Measurements from ENCODE around the gene LRCH3. TPM values are rescaled to one million over a fixed set of nuclear protein-coding genes. Genes with fewer than 3 reads are reported as not detected.

Gene LRCH3
- total RNA-seq, result 50.0 and 57.8 TPM in 2 replicates

- no peaks in the 10 kb centered on the region for H3K9me3 Mint-ChIP-seq
- peaks cover 5% of the 10 kb centered on the region for H3K36me3 Mint-ChIP-seq (ENCODE audit: low read depth)
- peak; percentile 80 for DNase-seq (ENCODE audit: low spot score)
- H3K27me3 Mint-ChIP-seq (ENCODE audit: insufficient read depth), result peaks cover 2% of the 10 kb centered on the region
- H3K4me3 Mint-ChIP-seq, result peak within 1 kb of the TSS; percentile 98
- H3K4me1 Mint-ChIP-seq (ENCODE audit: low read depth), result peaks cover 29% of the 10 kb centered on the region
- peak within 1 kb of the TSS; percentile 98 for H3K27ac Mint-ChIP-seq
- intact Hi-C loops (cut with micrococcal nuclease), result loop anchor here (1.0 to 2.0 kb wide), 3 partner anchors 79 to 493 kb away; partner anchors contain the start of gene DLG1
These were observed at the start of gene LRCH3 for GRCh38 chr3:197791113-197791891. LRCH3 (plus strand) TSS chr3:197791254; CDS start chr3:197791279, 25 bp downstream.

GRCh38 chr3:197742787-197743186, 48.3 kb upstream of the LRCH3 start:
- no peak for DNase-seq (ENCODE audit: low spot score)
- Mint-ChIP-seq H3K4me1 (ENCODE audit: low read depth) (peaks cover under 1% of the 10 kb centered on the region), H3K4me3 (no peak overlapping the region), H3K9me3 (no peaks in the 10 kb centered on the region), H3K27ac (no peak overlapping the region), H3K27me3 (ENCODE audit: insufficient read depth) (peaks cover 14% of the 10 kb centered on the region), H3K36me3 (ENCODE audit: low read depth) (no peaks in the 10 kb centered on the region)
- intact Hi-C loops (cut with micrococcal nuclease), result no loop called here

GRCh38 chr3:197746209-197746608, 44.8 kb upstream of the LRCH3 start:
- Mint-ChIP-seq H3K9me3 (no peaks in the 10 kb centered on the region), H3K27me3 (ENCODE audit: insufficient read depth) (peaks cover 16% of the 10 kb centered on the region), H3K4me3 (no peak overlapping the region), H3K36me3 (ENCODE audit: low read depth) (no peaks in the 10 kb centered on the region), H3K27ac (no peak overlapping the region), H3K4me1 (ENCODE audit: low read depth) (peaks cover 20% of the 10 kb centered on the region)
- DNase-seq (ENCODE audit: low spot score), result no peak
- intact Hi-C loops (cut with micrococcal nuclease), result no loop called here

GRCh38 chr3:197746801-197747237, 44.2 kb upstream of the LRCH3 start:
- H3K4me1 Mint-ChIP-seq (ENCODE audit: low read depth), result peaks cover 23% of the 10 kb centered on the region
- no peaks in the 10 kb centered on the region for H3K36me3 Mint-ChIP-seq (ENCODE audit: low read depth)
- intact Hi-C loops (cut with micrococcal nuclease), result no loop called here
- no peak for DNase-seq (ENCODE audit: low spot score)
- H3K27ac Mint-ChIP-seq, result no peak overlapping the region
- no peaks in the 10 kb centered on the region for H3K9me3 Mint-ChIP-seq
- no peak overlapping the region for H3K4me3 Mint-ChIP-seq
- H3K27me3 Mint-ChIP-seq (ENCODE audit: insufficient read depth), result peaks cover 16% of the 10 kb centered on the region

- DNase-seq (ENCODE audit: low spot score), result no peak
- Mint-ChIP-seq H3K36me3 (ENCODE audit: low read depth) (peaks cover 1% of the 10 kb centered on the region), H3K4me3 (peak overlapping the region; percentile 97), H3K9me3 (no peaks in the 10 kb centered on the region), H3K27ac (peak overlapping the region; percentile 90), H3K27me3 (ENCODE audit: insufficient read depth) (peaks cover 13% of the 10 kb centered on the region), H3K4me1 (ENCODE audit: low read depth) (peaks cover 39% of the 10 kb centered on the region)
- intact Hi-C loops (cut with micrococcal nuclease), result loop anchor here (1.0 kb wide), 1 partner anchor 11 kb away; no protein-coding TSS in a partner anchor
These were observed 42.3 kb upstream of the LRCH3 start for GRCh38 chr3:197748597-197749314.

- peaks cover 1% of the 10 kb centered on the region for H3K36me3 Mint-ChIP-seq (ENCODE audit: low read depth)
- H3K4me1 Mint-ChIP-seq (ENCODE audit: low read depth), result peaks cover 43% of the 10 kb centered on the region
- H3K9me3 Mint-ChIP-seq, result no peaks in the 10 kb centered on the region
- DNase-seq (ENCODE audit: low spot score), result peak; percentile 44
- intact Hi-C loops (cut with micrococcal nuclease), result loop anchor here (1.0 kb wide), 1 partner anchor 12 kb away; no protein-coding TSS in a partner anchor
- H3K4me3 Mint-ChIP-seq, result peak overlapping the region; percentile 97
- peak overlapping the region; percentile 90 for H3K27ac Mint-ChIP-seq
- H3K27me3 Mint-ChIP-seq (ENCODE audit: insufficient read depth), result peaks cover 13% of the 10 kb centered on the region
These were observed 41.8 kb upstream of the LRCH3 start for GRCh38 chr3:197749315-197749600.

- intact Hi-C loops (cut with micrococcal nuclease), result loop anchor here (1.0 to 5.0 kb wide), 4 partner anchors 12 to 323 kb away; partner anchors contain the start of gene LMLN
- H3K36me3 Mint-ChIP-seq (ENCODE audit: low read depth), result peaks cover 1% of the 10 kb centered on the region
- peak within 1 kb of the TSS; percentile 95 for H3K27ac Mint-ChIP-seq
- peaks cover 44% of the 10 kb centered on the region for H3K4me1 Mint-ChIP-seq (ENCODE audit: low read depth)
- peak within 1 kb of the TSS; percentile 97 for H3K4me3 Mint-ChIP-seq
- peak; percentile 85 for DNase-seq (ENCODE audit: low spot score)
- peaks cover 13% of the 10 kb centered on the region for H3K27me3 Mint-ChIP-seq (ENCODE audit: insufficient read depth)
- H3K9me3 Mint-ChIP-seq, result no peaks in the 10 kb centered on the region
These were observed 41.3 kb upstream of the LRCH3 start, which contains the start of gene FYTTD1 for GRCh38 chr3:197749601-197750395. FYTTD1 (plus strand) TSS chr3:197749883; CDS start chr3:197749972, 89 bp downstream.

- peak; percentile 39 for DNase-seq (ENCODE audit: low spot score)
- Mint-ChIP-seq H3K9me3 (no peaks in the 10 kb centered on the region), H3K27ac (peak overlapping the region; percentile 95), H3K4me3 (peak overlapping the region; percentile 97), H3K36me3 (ENCODE audit: low read depth) (peaks cover 1% of the 10 kb centered on the region), H3K27me3 (ENCODE audit: insufficient read depth) (peaks cover 12% of the 10 kb centered on the region), H3K4me1 (ENCODE audit: low read depth) (peaks cover 44% of the 10 kb centered on the region)
- intact Hi-C loops (cut with micrococcal nuclease), result loop anchor here (5.0 kb wide), 3 partner anchors 197 to 322 kb away; partner anchors contain the start of gene LMLN
These were observed 40.6 kb upstream of the LRCH3 start for GRCh38 chr3:197750396-197750831.

- peak; percentile 3 for DNase-seq (ENCODE audit: low spot score)
- intact Hi-C loops (cut with micrococcal nuclease), result loop anchor here (5.0 kb wide), 3 partner anchors 196 to 321 kb away; partner anchors contain the start of gene LMLN
- peaks cover 2% of the 10 kb centered on the region for H3K36me3 Mint-ChIP-seq (ENCODE audit: low read depth)
- peak overlapping the region; percentile 97 for H3K4me3 Mint-ChIP-seq
- peaks cover 6% of the 10 kb centered on the region for H3K27me3 Mint-ChIP-seq (ENCODE audit: insufficient read depth)
- peaks cover 46% of the 10 kb centered on the region for H3K4me1 Mint-ChIP-seq (ENCODE audit: low read depth)
- no peaks in the 10 kb centered on the region for H3K9me3 Mint-ChIP-seq
- peak overlapping the region; percentile 95 for H3K27ac Mint-ChIP-seq
These were observed 40.0 kb upstream of the LRCH3 start for GRCh38 chr3:197750858-197751737.

- H3K9me3 Mint-ChIP-seq, result no peaks in the 10 kb centered on the region
- peaks cover 5% of the 10 kb centered on the region for H3K36me3 Mint-ChIP-seq (ENCODE audit: low read depth)
- intact Hi-C loops (cut with micrococcal nuclease), result loop anchor here (1.0 to 5.0 kb wide), 8 partner anchors 40 to 320 kb away; partner anchors contain the start of gene LMLN
- H3K27ac Mint-ChIP-seq, result peak overlapping the region; percentile 88
- H3K4me3 Mint-ChIP-seq, result peak overlapping the region; percentile 92
- peak; percentile 22 for DNase-seq (ENCODE audit: low spot score)
- H3K27me3 Mint-ChIP-seq (ENCODE audit: insufficient read depth), result peaks cover 6% of the 10 kb centered on the region
- H3K4me1 Mint-ChIP-seq (ENCODE audit: low read depth), result peaks cover 49% of the 10 kb centered on the region
These were observed 38.9 kb upstream of the LRCH3 start for GRCh38 chr3:197752107-197752506.

GRCh38 chr3:197753263-197753662, 37.8 kb upstream of the LRCH3 start:
- no peak for DNase-seq (ENCODE audit: low spot score)
- Mint-ChIP-seq H3K27ac (peak overlapping the region; percentile 65), H3K4me1 (ENCODE audit: low read depth) (peaks cover 49% of the 10 kb centered on the region), H3K9me3 (no peaks in the 10 kb centered on the region), H3K4me3 (peak overlapping the region; percentile 20), H3K36me3 (ENCODE audit: low read depth) (peaks cover 5% of the 10 kb centered on the region), H3K27me3 (ENCODE audit: insufficient read depth) (peaks cover 6% of the 10 kb centered on the region)
- intact Hi-C loops (cut with micrococcal nuclease), result loop anchor here (5.0 kb wide), 3 partner anchors 194 to 319 kb away; partner anchors contain the start of gene LMLN
